ENCODE measurements around the gene STXBP2. TPM values are rescaled to one million over a fixed set of nuclear protein-coding genes. Genes with fewer than 3 reads are reported as not detected.

The STXBP2 gene
- total RNA-seq, 1 experiment from 2014 or later = 102 TPM

- no TSS peak for BruUV-seq (replicated peaks)
- in situ Hi-C loops (cut with HindIII; ENCODE audit: low pct_unique_long_range_greater_than_20kb, low sequenced_read_pairs) (no loop called here), intact Hi-C loops (cut with micrococcal nuclease; ENCODE audit: unreplicated experiment) (no loop called here)
- H3K4me1 ChIP-seq (ENCODE audit: control insufficient read depth, insufficient read depth, low read length) = no peaks in the 10 kb centered on the region
- H3K4me3 ChIP-seq (ENCODE audit: low read depth in 2 of 2, low read length in 2 of 2) = no peak overlapping the region
- TF ChIP-seq CTCF (IDR thresholded peaks at IDR 0.05) (no peak), TCF7L2 (IDR thresholded peaks at IDR 0.05; ENCODE audit: low read depth, low read length) (no peak), POLR2AphosphoS5 (IDR thresholded peaks at IDR 0.05; ENCODE audit: low read depth, low read length) (no peak), SIN3A (IDR thresholded peaks at IDR 0.05; ENCODE audit: borderline replicate concordance, insufficient read depth, low read depth, low read length) (no peak)
- TF ChIP-seq, protein P1, sequence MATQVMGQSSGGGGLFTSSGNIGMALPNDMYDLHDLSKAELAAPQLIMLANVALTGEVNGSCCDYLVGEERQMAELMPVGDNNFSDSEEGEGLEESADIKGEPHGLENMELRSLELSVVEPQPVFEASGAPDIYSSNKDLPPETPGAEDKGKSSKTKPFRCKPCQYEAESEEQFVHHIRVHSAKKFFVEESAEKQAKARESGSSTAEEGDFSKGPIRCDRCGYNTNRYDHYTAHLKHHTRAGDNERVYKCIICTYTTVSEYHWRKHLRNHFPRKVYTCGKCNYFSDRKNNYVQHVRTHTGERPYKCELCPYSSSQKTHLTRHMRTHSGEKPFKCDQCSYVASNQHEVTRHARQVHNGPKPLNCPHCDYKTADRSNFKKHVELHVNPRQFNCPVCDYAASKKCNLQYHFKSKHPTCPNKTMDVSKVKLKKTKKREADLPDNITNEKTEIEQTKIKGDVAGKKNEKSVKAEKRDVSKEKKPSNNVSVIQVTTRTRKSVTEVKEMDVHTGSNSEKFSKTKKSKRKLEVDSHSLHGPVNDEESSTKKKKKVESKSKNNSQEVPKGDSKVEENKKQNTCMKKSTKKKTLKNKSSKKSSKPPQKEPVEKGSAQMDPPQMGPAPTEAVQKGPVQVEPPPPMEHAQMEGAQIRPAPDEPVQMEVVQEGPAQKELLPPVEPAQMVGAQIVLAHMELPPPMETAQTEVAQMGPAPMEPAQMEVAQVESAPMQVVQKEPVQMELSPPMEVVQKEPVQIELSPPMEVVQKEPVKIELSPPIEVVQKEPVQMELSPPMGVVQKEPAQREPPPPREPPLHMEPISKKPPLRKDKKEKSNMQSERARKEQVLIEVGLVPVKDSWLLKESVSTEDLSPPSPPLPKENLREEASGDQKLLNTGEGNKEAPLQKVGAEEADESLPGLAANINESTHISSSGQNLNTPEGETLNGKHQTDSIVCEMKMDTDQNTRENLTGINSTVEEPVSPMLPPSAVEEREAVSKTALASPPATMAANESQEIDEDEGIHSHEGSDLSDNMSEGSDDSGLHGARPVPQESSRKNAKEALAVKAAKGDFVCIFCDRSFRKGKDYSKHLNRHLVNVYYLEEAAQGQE (IDR thresholded peaks at IDR 0.05; ENCODE audit: insufficient read depth in 1 of 2, low read depth in 2 of 2, low read length in 1 of 2) = no peak
- ChIA-PET CTCF (no interaction called here), POLR2A (no interaction called here)
- DNase-seq (ENCODE audit: low read depth, low spot score) (no peak), ATAC-seq (no peak; the same call in 1 of the 2 replicates)
- H3K27me3 ChIP-seq (ENCODE audit: control insufficient read depth, insufficient read depth, low read length) = no peaks in the 10 kb centered on the region
- H3K36me3 ChIP-seq (ENCODE audit: control insufficient read depth, insufficient read depth, low read length) = no peaks in the 10 kb centered on the region
- no peak overlapping the region for H3K27ac ChIP-seq (ENCODE audit: low read length)
- H3K9me3 ChIP-seq (ENCODE audit: control insufficient read depth, insufficient read depth, low read depth, low read length) = no peaks in the 10 kb centered on the region
Measured at GRCh38 chr19:7645656-7646425, 8.9 kb downstream of the STXBP2 start.

DNA sequence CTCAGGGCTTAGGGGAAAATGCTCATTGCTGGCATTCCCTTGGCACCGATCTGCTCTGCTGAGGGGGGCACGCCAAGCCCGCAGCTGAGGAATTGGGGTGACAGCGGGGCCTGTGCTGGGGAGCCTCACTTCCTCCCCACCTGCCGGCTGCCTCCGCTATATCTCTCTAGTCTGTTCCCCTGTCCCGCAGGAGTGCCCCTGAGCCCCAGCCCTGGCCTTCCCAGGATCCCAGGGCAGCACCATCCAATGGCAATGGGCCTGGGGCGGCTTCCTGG lies 9.5 kb downstream of the STXBP2 start:
- CTCF ChIA-PET = no interaction called here
- in situ Hi-C loops (cut with HindIII; ENCODE audit: low pct_unique_long_range_greater_than_20kb, low sequenced_read_pairs) (no loop called here), intact Hi-C loops (cut with micrococcal nuclease; ENCODE audit: unreplicated experiment) (no loop called here)
- BruUV-seq (replicated peaks) = no TSS peak
- Histone ChIP-seq H3K27me3 (ENCODE audit: control insufficient read depth, insufficient read depth, low read length) (no peaks in the 10 kb centered on the region), H3K27ac (ENCODE audit: low read length) (no peak overlapping the region), H3K9me3 (ENCODE audit: control insufficient read depth, insufficient read depth, low read depth, low read length) (no peaks in the 10 kb centered on the region), H3K36me3 (ENCODE audit: control insufficient read depth, insufficient read depth, low read length) (no peaks in the 10 kb centered on the region), H3K4me1 (ENCODE audit: control insufficient read depth, insufficient read depth, low read length) (no peaks in the 10 kb centered on the region), H3K4me3 (ENCODE audit: low read depth in 2 of 2, low read length in 2 of 2) (no peak overlapping the region)
- POLR2A ChIA-PET = no interaction called here
- TF ChIP-seq TCF7L2 (IDR thresholded peaks at IDR 0.05; ENCODE audit: low read depth, low read length) (no peak), POLR2AphosphoS5 (IDR thresholded peaks at IDR 0.05; ENCODE audit: low read depth, low read length) (no peak), CTCF (IDR thresholded peaks at IDR 0.05) (no peak), SIN3A (IDR thresholded peaks at IDR 0.05; ENCODE audit: borderline replicate concordance, insufficient read depth, low read depth, low read length) (no peak)
- TF ChIP-seq, protein P1 (IDR thresholded peaks at IDR 0.05; ENCODE audit: insufficient read depth in 1 of 2, low read depth in 2 of 2, low read length in 1 of 2) = no peak
- no peak for DNase-seq (ENCODE audit: low read depth, low spot score)
- ATAC-seq = no peak
